GM18951 (cell line): ENCODE results near the gene SFMBT2.

Experiments used
- POLR2A ChIP-seq: IDR thresholded peaks from 4 replicates; pipeline ENCODE4 v1.6.1; 2011; ENCODE audit warnings: mild to moderate bottlenecking; ENCODE audit not compliant: insufficient read length, insufficient read depth; ENCODE audit errors: extremely low read depth
- in situ Hi-C: fragments of 300-500 bp; cut with MboI; formaldehyde crosslinking; loops from one replicate; pipeline ENCODE4 v1.12.0; 2022; ENCODE audit warnings: low sequenced_read_pairs, mixed read lengths, inconsistent platforms; ENCODE audit not compliant: unreplicated experiment

Gene SFMBT2

GRCh38 chr10:7436490-7437100 lies 25.8 kb upstream of the SFMBT2 start:
- TF ChIP-seq POLR2A: no peak
- in situ Hi-C loops: no loop called here

- in situ Hi-C loops: no loop called here
- TF ChIP-seq POLR2A: no peak
Measured at GRCh38 chr10:7435674-7436073, 24.8 kb upstream of the SFMBT2 start.

- in situ Hi-C loops: no loop called here
- no peak for TF ChIP-seq POLR2A
Measured at GRCh38 chr10:7434378-7434777, 23.5 kb upstream of the SFMBT2 start.

- TF ChIP-seq POLR2A: no peak
Measured at GRCh38 chr10:7433861-7434260, 23.0 kb upstream of the SFMBT2 start.

GRCh38 chr10:7432884-7433726 lies 22.3 kb upstream of the SFMBT2 start:
- in situ Hi-C loops: no loop called here
- no peak for TF ChIP-seq POLR2A

More at GRCh38 chr10:7433861-7434260, 23.0 kb upstream of the SFMBT2 start:
- in situ Hi-C loops: no loop called here

- TF ChIP-seq POLR2A: no peak
- in situ Hi-C loops: no loop called here
Measured at GRCh38 chr10:7428673-7429350, 18.0 kb upstream of the SFMBT2 start.

- in situ Hi-C loops: no loop called here
- TF ChIP-seq POLR2A: no peak
Measured at GRCh38 chr10:7426349-7426748, 15.5 kb upstream of the SFMBT2 start.

- no peak for TF ChIP-seq POLR2A
- in situ Hi-C loops: no loop called here
Measured at GRCh38 chr10:7425691-7426090, 14.9 kb upstream of the SFMBT2 start.

- TF ChIP-seq POLR2A: no peak
- in situ Hi-C loops: loop anchor here (25.0 kb wide), 1 partner anchor 262 kb away; no protein-coding TSS in a partner anchor
Measured at GRCh38 chr10:7424919-7425318, 14.1 kb upstream of the SFMBT2 start.

- in situ Hi-C loops: loop anchor here (25.0 kb wide), 1 partner anchor 263 kb away; no protein-coding TSS in a partner anchor
- no peak for TF ChIP-seq POLR2A
Measured at GRCh38 chr10:7424315-7424714, 13.5 kb upstream of the SFMBT2 start.

- in situ Hi-C loops: loop anchor here (25.0 kb wide), 1 partner anchor 264 kb away; no protein-coding TSS in a partner anchor
- no peak for TF ChIP-seq POLR2A
Measured at GRCh38 chr10:7423521-7423920, 12.7 kb upstream of the SFMBT2 start.

GRCh38 chr10:7421526-7421925 lies 10.7 kb upstream of the SFMBT2 start:
- in situ Hi-C loops: loop anchor here (25.0 kb wide), 1 partner anchor 266 kb away; no protein-coding TSS in a partner anchor
- TF ChIP-seq POLR2A: no peak

GRCh38 chr10:7419998-7420397 lies 9.2 kb upstream of the SFMBT2 start:
- in situ Hi-C loops: loop anchor here (10.0 to 25.0 kb wide), 3 partner anchors 267 to 495 kb away; no protein-coding TSS in a partner anchor

GRCh38 chr10:7417807-7418206 lies 7.0 kb upstream of the SFMBT2 start:
- TF ChIP-seq POLR2A: no peak
- in situ Hi-C loops: loop anchor here (10.0 to 25.0 kb wide), 3 partner anchors 269 to 493 kb away; no protein-coding TSS in a partner anchor

More at GRCh38 chr10:7419998-7420397, 9.2 kb upstream of the SFMBT2 start:
- TF ChIP-seq POLR2A: no peak
